Stimulated activated CD4-positive, alpha-beta T cell treated with anti-CD3 and anti-CD28 coated beads, Interleukin-15, amount 100 ng/mL, for 48 hours (primary cell): ENCODE results near the gene LRMDA.

Experiments used
- DNase-seq, 2 donors: peaks; one replicate each; pipeline ENCODE4 v3.0.0-alpha.2; 2020; ENCODE audit warnings: low read depth in 2 of 2

Gene LRMDA

GRCh38 chr10:75425291-75426079, 5.9 kb upstream of the LRMDA start:
- DNase-seq, result no peak

- no peak for DNase-seq
Measured at GRCh38 chr10:75426880-75427279, 4.5 kb upstream of the LRMDA start.

- no peak for DNase-seq
Measured at GRCh38 chr10:75427951-75428350, 3.5 kb upstream of the LRMDA start.

GRCh38 chr10:75428434-75429158, 2.8 kb upstream of the LRMDA start:
- DNase-seq, result no peak

- no peak for DNase-seq
Measured at GRCh38 chr10:75429159-75429827, 2.1 kb upstream of the LRMDA start.

GRCh38 chr10:75430000-75430763, 1.2 kb upstream of the LRMDA start:
- no peak for DNase-seq

- DNase-seq, result no peak
Measured at GRCh38 chr10:75432176-75432575, 752 bp downstream of the LRMDA start.

- DNase-seq, result no peak
Measured at GRCh38 chr10:75432763-75433162, 1.3 kb downstream of the LRMDA start.

GRCh38 chr10:75433216-75433615, 1.8 kb downstream of the LRMDA start:
- DNase-seq, result no peak

- no peak for DNase-seq
Measured at GRCh38 chr10:75434291-75434690, 2.9 kb downstream of the LRMDA start.

- no peak for DNase-seq
Measured at GRCh38 chr10:75435291-75435690, 3.9 kb downstream of the LRMDA start.

- no peak for DNase-seq
Measured at GRCh38 chr10:75436896-75437295, 5.5 kb downstream of the LRMDA start.

- no peak for DNase-seq
Measured at GRCh38 chr10:75437693-75438092, 6.3 kb downstream of the LRMDA start.

GRCh38 chr10:75438275-75438674, 6.9 kb downstream of the LRMDA start:
- no peak for DNase-seq

- DNase-seq, result no peak
Measured at GRCh38 chr10:75439811-75440210, 8.4 kb downstream of the LRMDA start.

- DNase-seq, result no peak
Measured at GRCh38 chr10:75440271-75440793, 8.9 kb downstream of the LRMDA start.

- no peak for DNase-seq
Measured at GRCh38 chr10:75441196-75441595, 9.8 kb downstream of the LRMDA start.

- DNase-seq, result no peak
Measured at GRCh38 chr10:75441682-75442081, 10.3 kb downstream of the LRMDA start.

- no peak for DNase-seq
Measured at GRCh38 chr10:75443362-75443761, 11.9 kb downstream of the LRMDA start.

- DNase-seq, result no peak
Measured at GRCh38 chr10:75444781-75445386, 13.5 kb downstream of the LRMDA start.

- DNase-seq, result no peak
Measured at GRCh38 chr10:75446508-75446907, 15.1 kb downstream of the LRMDA start.
